OCI-LY3 (cell line): ENCODE measurements around the gene NPC1.

Experiments used
- H2AFZ ChIP-seq: fragments of 200-600, 300-600 bp; shearing (Covaris generic); 2 replicates; pipeline ENCODE4 v1.6.0; 2014; ENCODE audit warnings: antibody characterized with exemption, low read depth, low read length
- H3K27ac ChIP-seq: fragments of 200-600, 300-600 bp; sonication (generic); 2 replicates; pipeline ENCODE4 v1.5.1; 2014; ENCODE audit warnings: mild to moderate bottlenecking, low read length, moderate library complexity, mixed read lengths
- H3K27me3 ChIP-seq: fragments of 200-600, 300-600 bp; sonication (generic); 2 replicates; pipeline ENCODE4 v1.6.1; 2014; ENCODE audit warnings: low read depth, low read length, mixed read lengths
- H3K36me3 ChIP-seq: fragments of 200-600, 300-600 bp; sonication (generic); replicated peaks from 2 replicates; pipeline ENCODE3; 2014; ENCODE audit warnings: low read depth, low read length, mixed read lengths
- H3K4me1 ChIP-seq: fragments of 300-600, 200-600 bp; sonication (generic); 2 replicates; pipeline ENCODE4 v1.6.1; 2014; ENCODE audit warnings: low read length, mixed read lengths
- H3K4me2 ChIP-seq: fragments of 200-600, 300-600 bp; sonication (generic); 2 replicates; pipeline ENCODE4 v1.6.1; 2014; ENCODE audit warnings: low read length, mixed read lengths
- H3K4me3 ChIP-seq: fragments of 300-600, 200-600 bp; sonication (generic); 2 replicates; pipeline ENCODE4 v1.5.1; 2014; ENCODE audit warnings: antibody characterized with exemption, mild to moderate bottlenecking, low read length, moderate library complexity
- H3K79me2 ChIP-seq: fragments of 300-600, 200-600 bp; shearing (Covaris generic); 2 replicates; pipeline ENCODE4 v1.6.1; 2014; ENCODE audit warnings: mild to moderate bottlenecking, low read length, mixed read lengths
- H3K9ac ChIP-seq: fragments of 300-600, 200-600 bp; shearing (Covaris generic); 2 replicates; pipeline ENCODE4 v1.6.0; 2014; ENCODE audit warnings: mild to moderate bottlenecking, low read length, moderate library complexity
- H3K9me3 ChIP-seq: fragments of 200-600, 300-600 bp; shearing (Covaris generic); 2 replicates; pipeline ENCODE4 v1.6.1; 2014; ENCODE audit warnings: low read length, mixed read lengths; ENCODE audit not compliant: insufficient read depth
- H4K20me1 ChIP-seq: fragments of 200-600, 300-600 bp; sonication (generic); 2 replicates; pipeline ENCODE4 v1.6.1; 2016; ENCODE audit warnings: low read length, mixed read lengths; ENCODE audit not compliant: insufficient read depth
- CTCF ChIP-seq: fragments of 200-600, 300-600 bp; sonication (generic); IDR thresholded peaks from 2 replicates; pipeline ENCODE4 v1.5.1; 2014; ENCODE audit warnings: antibody characterized with exemption, low read length, low read depth
- EZH2phosphoT487 ChIP-seq: fragments of 200-600 bp; shearing (Covaris generic); IDR thresholded peaks from 2 replicates; pipeline ENCODE4 v1.6.1; 2018; ENCODE audit warnings: antibody characterized with exemption, mixed run types, low read depth

Gene NPC1

DNA sequence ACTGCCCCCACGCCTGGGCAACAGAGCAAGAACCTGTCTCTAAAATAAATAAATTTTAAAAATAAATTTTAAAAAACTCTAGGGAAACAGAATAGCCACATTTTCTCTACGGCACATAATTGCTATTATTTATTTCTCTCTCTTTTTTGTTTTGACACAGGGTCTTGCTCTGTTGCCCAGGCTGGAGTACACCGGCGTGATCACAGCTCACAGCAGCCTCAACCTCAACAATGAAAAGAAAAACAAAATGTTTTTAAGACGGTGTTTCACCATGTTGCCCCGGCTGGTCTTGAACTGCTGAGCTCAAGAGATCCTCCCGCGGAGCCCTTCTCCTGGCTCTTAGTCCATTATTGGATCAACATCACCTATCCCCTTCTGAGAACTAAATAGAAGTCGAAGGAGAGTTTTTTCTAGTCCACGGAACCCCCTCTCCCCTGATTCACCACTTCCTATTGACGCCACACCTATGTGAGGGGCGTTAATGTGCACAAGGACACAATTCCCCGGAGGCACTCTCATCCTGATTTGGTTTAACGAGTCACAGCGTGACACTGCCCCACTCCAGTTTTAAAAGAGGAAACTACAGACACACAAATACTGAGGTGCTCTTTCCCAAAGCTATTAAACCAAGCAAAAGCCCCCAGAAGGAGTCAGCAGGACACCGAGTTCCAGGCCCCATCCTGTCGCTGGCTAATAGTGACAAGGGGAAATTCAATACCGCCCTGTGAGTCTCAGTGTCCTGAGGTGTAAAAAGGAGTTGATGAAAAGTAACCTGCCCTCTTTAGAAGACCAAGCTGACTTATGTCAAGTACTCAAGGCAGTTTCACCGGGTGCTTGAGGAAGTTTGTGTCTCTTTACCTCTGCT, 1.1 kb downstream of the NPC1 start:
- Histone ChIP-seq H3K4me1 (peaks cover 14% of the 10 kb centered on the region), H3K27me3 (peaks cover 10% of the 10 kb centered on the region), H3K9me3 (no peaks in the 10 kb centered on the region), H3K4me3 (peak overlapping the region; percentile 86), H3K9ac (peak overlapping the region; percentile 94), H3K36me3 (peaks cover 10% of the 10 kb centered on the region), H3K27ac (no peak overlapping the region), H3K4me2 (peak overlapping the region; percentile 92), H4K20me1 (peaks cover 10% of the 10 kb centered on the region), H3K79me2 (peaks cover 23% of the 10 kb centered on the region), H2AFZ (no peak overlapping the region)
- no peak for TF ChIP-seq CTCF
- TF ChIP-seq EZH2phosphoT487: no peak

GRCh38 chr18:23584019-23584983, 2.0 kb downstream of the NPC1 start:
- Histone ChIP-seq H3K27ac (no peak overlapping the region), H4K20me1 (peaks cover 16% of the 10 kb centered on the region), H3K4me2 (no peak overlapping the region), H3K36me3 (peaks cover 10% of the 10 kb centered on the region), H2AFZ (no peak overlapping the region), H3K79me2 (peaks cover 23% of the 10 kb centered on the region), H3K9ac (no peak overlapping the region), H3K9me3 (no peaks in the 10 kb centered on the region), H3K27me3 (peaks cover 10% of the 10 kb centered on the region), H3K4me1 (peaks cover 23% of the 10 kb centered on the region), H3K4me3 (no peak overlapping the region)
- no peak for TF ChIP-seq EZH2phosphoT487
- no peak for TF ChIP-seq CTCF

DNA sequence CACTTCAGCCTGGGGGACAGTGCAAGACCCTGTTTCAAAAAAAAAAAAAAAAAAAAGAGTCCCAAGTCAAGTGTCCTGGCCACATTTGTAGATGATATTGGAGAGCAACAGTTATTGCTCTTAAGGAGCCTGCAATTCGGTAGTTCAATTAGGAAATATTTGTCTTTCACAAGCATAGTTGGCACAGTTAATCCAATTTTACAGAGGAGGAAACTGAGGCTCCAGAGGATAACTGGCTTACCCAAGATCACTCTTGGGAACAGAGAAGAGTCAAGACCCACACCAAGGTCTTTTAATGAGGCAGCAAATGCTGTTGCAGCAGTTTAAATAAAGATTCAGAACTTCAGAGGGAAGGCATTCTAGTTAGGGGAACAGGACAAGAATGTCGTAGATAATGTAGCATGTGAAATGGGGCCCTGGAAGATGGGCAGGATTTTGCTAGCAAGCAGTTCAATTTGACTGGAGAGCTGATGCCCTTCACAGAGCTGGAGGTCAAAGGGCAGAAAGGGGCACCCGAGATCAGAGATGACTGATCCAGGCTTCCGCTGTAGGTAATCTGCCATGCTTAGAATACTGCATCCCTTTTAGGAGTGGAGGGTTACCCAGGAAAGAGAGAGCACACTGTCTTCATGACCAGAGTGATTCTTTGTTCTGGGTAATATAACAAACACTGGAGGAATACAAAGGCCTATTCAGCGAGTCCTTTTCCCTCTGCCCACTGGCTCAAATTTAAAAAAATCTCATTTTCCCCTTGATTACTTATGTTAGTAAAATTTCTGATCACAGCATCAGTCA, 3.0 kb downstream of the NPC1 start:
- no peak overlapping the region for H2AFZ ChIP-seq
- H3K9me3 ChIP-seq: no peaks in the 10 kb centered on the region
- H3K27me3 ChIP-seq: peaks cover 5% of the 10 kb centered on the region; the same call in 1 of the 2 replicates
- no peak overlapping the region for H3K4me3 ChIP-seq
- peaks cover 10% of the 10 kb centered on the region for H3K36me3 ChIP-seq
- H4K20me1 ChIP-seq: peaks cover 25% of the 10 kb centered on the region
- H3K4me1 ChIP-seq: peaks cover 34% of the 10 kb centered on the region
- peaks cover 28% of the 10 kb centered on the region for H3K79me2 ChIP-seq
- TF ChIP-seq CTCF: no peak
- no peak for TF ChIP-seq EZH2phosphoT487
- no peak overlapping the region for H3K4me2 ChIP-seq
- H3K9ac ChIP-seq: no peak overlapping the region
- no peak overlapping the region for H3K27ac ChIP-seq
